Mesenchymal stem cell (in vitro differentiated cells and primary cell): ENCODE results near the gene ALCAM.

Experiments
- DNase-seq: peaks from one replicate; pipeline ENCODE4 v3.0.0-alpha.2; 2013
- H2AFZ ChIP-seq: one replicate; pipeline ENCODE4 v1.6.1; 2013; ENCODE audit warnings: low read depth, mild to moderate bottlenecking, control low read depth, inconsistent platforms, low read length, moderate library complexity
- H2AK5ac ChIP-seq: 2 replicates; pipeline ENCODE4 v1.6.1; 2013; ENCODE audit warnings: low read length, moderate library complexity, mild to moderate bottlenecking, inconsistent platforms; ENCODE audit not compliant: severe bottlenecking
- H2BK120ac ChIP-seq: one replicate; pipeline ENCODE4 v1.6.1; 2013; ENCODE audit warnings: low read depth, mild to moderate bottlenecking, inconsistent platforms, low read length, moderate library complexity
- H2BK12ac ChIP-seq, 2 experiments: one replicate each; pipeline ENCODE4 v1.6.1; 2013; ENCODE audit warnings: inconsistent platforms in 2 of 2, low read length in 2 of 2, mild to moderate bottlenecking in 2 of 2, moderate library complexity in 2 of 2, control low read depth in 1 of 2
- H2BK15ac ChIP-seq: one replicate; pipeline ENCODE4 v1.6.1; 2013; ENCODE audit warnings: mild to moderate bottlenecking, low read depth, inconsistent platforms; ENCODE audit not compliant: poor library complexity, severe bottlenecking
- H2BK5ac ChIP-seq: 2 replicates; pipeline ENCODE4 v1.6.1; 2013; ENCODE audit warnings: low read depth, mild to moderate bottlenecking, low read length, control low read depth, inconsistent platforms; ENCODE audit not compliant: poor library complexity, severe bottlenecking
- H3K14ac ChIP-seq, 2 experiments: one replicate each; pipeline ENCODE4 v1.6.1; 2013; ENCODE audit warnings: inconsistent platforms in 2 of 2, low read length in 2 of 2, control low read depth in 1 of 2, mild to moderate bottlenecking in 1 of 2, moderate library complexity in 1 of 2
- H3K18ac ChIP-seq, 2 experiments: one replicate each; pipeline ENCODE4 v1.6.1; 2013; ENCODE audit warnings: inconsistent platforms in 2 of 2, low read length in 2 of 2, control low read depth in 1 of 2, low read depth in 1 of 2, mild to moderate bottlenecking in 1 of 2
- H3K23ac ChIP-seq, 2 experiments: one replicate each; pipeline ENCODE4 v1.6.1; 2013; ENCODE audit warnings: inconsistent platforms in 2 of 2, low read length in 2 of 2, mild to moderate bottlenecking in 2 of 2, moderate library complexity in 2 of 2, control low read depth in 1 of 2
- H3K27ac ChIP-seq: 2 replicates; pipeline ENCODE4 v1.5.1; 2013; ENCODE audit warnings: mild to moderate bottlenecking, moderate library complexity, low read length, control low read depth, inconsistent platforms; ENCODE audit not compliant: poor library complexity, severe bottlenecking
- H3K27me3 ChIP-seq, 2 experiments: 2 replicates each; pipeline versions ENCODE4 v1.6.1 to v1.7.0; 2013; ENCODE audit warnings: low read length in 2 of 2, mild to moderate bottlenecking in 2 of 2, moderate library complexity in 2 of 2, control low read depth in 1 of 2, inconsistent platforms in 1 of 2; ENCODE audit not compliant: control insufficient read depth in 1 of 2, insufficient read depth in 1 of 2
- H3K36me3 ChIP-seq, 2 experiments: 2 replicates each; pipeline versions ENCODE4 v1.6.1 to v1.7.0; 2013; ENCODE audit warnings: low read length in 2 of 2, control low read depth in 1 of 2, inconsistent platforms in 1 of 2, low read depth in 1 of 2, mild to moderate bottlenecking in 1 of 2; ENCODE audit not compliant: insufficient read depth in 2 of 2, control insufficient read depth in 1 of 2
- H3K4ac ChIP-seq, 2 experiments: one replicate each; pipeline ENCODE4 v1.6.1; 2013; ENCODE audit warnings: inconsistent platforms in 2 of 2, low read length in 2 of 2, mild to moderate bottlenecking in 2 of 2, moderate library complexity in 2 of 2, control low read depth in 1 of 2, low read depth in 1 of 2
- H3K4me1 ChIP-seq: 2 replicates; pipeline ENCODE4 v1.6.1; 2013; ENCODE audit warnings: low read depth, low read length, control low read depth; ENCODE audit not compliant: control insufficient read depth, insufficient read depth
- H3K4me2 ChIP-seq: 2 replicates; pipeline ENCODE4 v1.6.1; 2013; ENCODE audit warnings: low read length, mild to moderate bottlenecking, inconsistent platforms; ENCODE audit not compliant: poor library complexity, severe bottlenecking
- H3K4me3 ChIP-seq, 2 experiments: 2 replicates each; pipeline versions ENCODE4 v1.5.1 to v1.7.0; 2013; ENCODE audit warnings: low read length in 2 of 2, mild to moderate bottlenecking in 2 of 2, control low read depth in 1 of 2, low read depth in 1 of 2; ENCODE audit not compliant: insufficient read depth in 1 of 2
- H3K79me1 ChIP-seq: replicated peaks from 2 replicates; pipeline ENCODE4 v1.6.1; 2013; ENCODE audit warnings: mild to moderate bottlenecking, control low read depth, low read length, inconsistent platforms; ENCODE audit not compliant: poor library complexity, severe bottlenecking
- H3K9ac ChIP-seq: 2 replicates; pipeline ENCODE4 v1.7.0; 2013; ENCODE audit warnings: mild to moderate bottlenecking, low read length, moderate library complexity
- H3K9me3 ChIP-seq: 2 replicates; pipeline ENCODE4 v1.7.0; 2013; ENCODE audit warnings: mild to moderate bottlenecking, low read length; ENCODE audit not compliant: control insufficient read depth
- H4K8ac ChIP-seq: one replicate; pipeline ENCODE4 v1.6.1; 2013; ENCODE audit warnings: inconsistent platforms, mild to moderate bottlenecking, low read length, moderate library complexity
- H4K91ac ChIP-seq: one replicate; pipeline ENCODE4 v1.6.1; 2013; ENCODE audit warnings: mild to moderate bottlenecking, low read length, inconsistent platforms
- WGBS: methylation state at CpG from one replicate; pipeline ENCODE4 v1.1.7; 2013; ENCODE audit warnings: mixed read lengths; 5-methylcytosine and 5-hydroxymethylcytosine counted together

ALCAM gene

DNA sequence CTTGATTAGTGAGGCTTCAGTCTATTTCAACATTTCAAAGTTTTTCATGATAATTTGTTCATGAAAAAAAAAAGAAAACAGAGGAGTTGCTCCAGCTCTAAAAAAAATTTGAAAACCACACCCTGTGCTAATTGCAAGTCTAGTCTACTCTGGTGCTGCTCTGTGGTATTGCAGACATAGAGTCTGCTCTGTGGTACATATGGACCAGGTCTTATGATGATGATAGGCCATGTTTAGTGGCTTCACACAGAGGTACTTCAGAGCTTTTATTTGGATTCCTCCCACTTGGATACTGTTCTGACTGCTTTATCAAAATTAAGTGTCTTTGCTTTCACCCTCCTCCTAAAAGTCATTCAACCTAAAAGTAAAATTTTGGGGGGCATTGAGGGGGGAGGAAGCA, 160.8 kb downstream of the ALCAM start:
- Histone ChIP-seq H2BK12ac (no peak overlapping the region), H2BK15ac (no peak overlapping the region), H3K23ac (no peak overlapping the region), H3K27ac (no peak overlapping the region), H2AK5ac (no peak overlapping the region), H3K4me2 (no peak overlapping the region), H3K36me3 (no peaks in the 10 kb centered on the region), H3K14ac (no peak overlapping the region), H2BK5ac (no peak overlapping the region), H4K8ac (no peak overlapping the region), H4K91ac (no peak overlapping the region), H2AFZ (no peak overlapping the region), H3K18ac (no peak overlapping the region), H3K4me1 (peaks cover 4% of the 10 kb centered on the region), H2BK120ac (no peak overlapping the region), H3K27me3 (no peaks in the 10 kb centered on the region), H3K9ac (no peak overlapping the region), H3K79me1 (peaks cover 5% of the 10 kb centered on the region), H3K4ac (no peak overlapping the region), H3K9me3 (no peaks in the 10 kb centered on the region), H3K4me3 (no peak overlapping the region)
- DNase-seq: no peak

DNA sequence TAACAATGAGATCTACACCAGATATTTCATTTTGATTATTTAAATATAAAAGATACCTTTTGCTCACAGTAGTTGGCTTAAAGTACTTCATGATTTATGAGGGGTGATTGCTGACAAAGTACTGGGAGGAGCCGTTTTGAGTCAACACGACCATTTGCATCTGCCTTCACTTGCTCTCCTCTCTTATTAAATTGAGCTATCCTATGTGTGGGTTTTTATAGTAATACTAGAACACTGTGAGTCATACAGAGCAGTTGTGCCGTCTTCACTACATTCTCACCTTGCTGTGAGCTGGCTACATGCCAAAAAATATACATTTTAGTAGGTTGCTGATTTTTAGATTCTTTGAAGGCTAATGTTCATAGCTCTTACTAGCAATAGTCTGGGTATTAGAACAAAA, 161.2 kb downstream of the ALCAM start:
- H3K4me3 ChIP-seq: no peak overlapping the region
- no peak overlapping the region for H3K14ac ChIP-seq
- peaks cover 4% of the 10 kb centered on the region for H3K4me1 ChIP-seq
- H2AFZ ChIP-seq: no peak overlapping the region
- H3K4me2 ChIP-seq: no peak overlapping the region
- H2AK5ac ChIP-seq: no peak overlapping the region
- H2BK120ac ChIP-seq: no peak overlapping the region
- H3K79me1 ChIP-seq: peaks cover 5% of the 10 kb centered on the region
- DNase-seq: no peak
- no peaks in the 10 kb centered on the region for H3K9me3 ChIP-seq
- no peak overlapping the region for H4K91ac ChIP-seq
- H3K27me3 ChIP-seq: no peaks in the 10 kb centered on the region
- H4K8ac ChIP-seq: no peak overlapping the region
- no peak overlapping the region for H3K27ac ChIP-seq
- H2BK15ac ChIP-seq: no peak overlapping the region
- no peak overlapping the region for H2BK5ac ChIP-seq
- H3K36me3 ChIP-seq: no peaks in the 10 kb centered on the region
- H2BK12ac ChIP-seq: no peak overlapping the region
- H3K9ac ChIP-seq: no peak overlapping the region
- no peak overlapping the region for H3K18ac ChIP-seq
- 72% methylated on average over 2 of the region's 3 CpGs for WGBS
- H3K4ac ChIP-seq: no peak overlapping the region
- H3K23ac ChIP-seq: no peak overlapping the region

GRCh38 chr3:105528955-105529354, 162.2 kb downstream of the ALCAM start:
- no peaks in the 10 kb centered on the region for H3K27me3 ChIP-seq
- no peak overlapping the region for H2BK15ac ChIP-seq
- no peaks in the 10 kb centered on the region for H3K9me3 ChIP-seq
- no peak overlapping the region for H4K8ac ChIP-seq
- no peak overlapping the region for H2BK5ac ChIP-seq
- H3K36me3 ChIP-seq: peaks cover 0 to 9% of the 10 kb centered on the region in 2 experiments
- WGBS: 100% methylated on average over 1 of the region's 2 CpGs
- H2AFZ ChIP-seq: no peak overlapping the region
- H3K4me1 ChIP-seq: peaks cover 4% of the 10 kb centered on the region
- no peak overlapping the region for H3K4me2 ChIP-seq
- no peak overlapping the region for H3K4ac ChIP-seq
- H3K79me1 ChIP-seq: peaks cover 5% of the 10 kb centered on the region
- no peak overlapping the region for H3K14ac ChIP-seq
- no peak overlapping the region for H3K18ac ChIP-seq
- H2BK12ac ChIP-seq: no peak overlapping the region
- H3K4me3 ChIP-seq: no peak overlapping the region
- H2AK5ac ChIP-seq: no peak overlapping the region
- no peak overlapping the region for H3K9ac ChIP-seq
- no peak overlapping the region for H3K23ac ChIP-seq
- no peak overlapping the region for H2BK120ac ChIP-seq
- H4K91ac ChIP-seq: no peak overlapping the region
- DNase-seq: no peak
- H3K27ac ChIP-seq: no peak overlapping the region

DNA sequence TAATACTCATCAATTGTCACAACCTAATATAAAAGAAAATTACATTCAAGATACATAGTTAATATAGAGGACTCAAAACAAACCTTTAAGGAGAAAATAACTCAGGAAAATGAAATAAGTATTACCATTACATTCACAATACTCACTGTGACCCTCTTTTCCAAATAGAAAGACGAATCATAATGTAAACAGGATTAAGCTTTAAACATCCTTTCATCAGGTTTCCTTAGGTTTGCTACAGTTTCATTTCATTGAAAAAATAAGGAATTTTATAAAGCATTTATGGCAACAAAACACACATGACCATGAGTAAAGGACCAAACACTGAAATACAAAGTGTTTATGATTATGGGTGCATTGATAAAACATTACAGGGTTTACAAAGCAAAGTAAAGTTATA, 162.7 kb downstream of the ALCAM start:
- Histone ChIP-seq H3K4me1 (peaks cover 5% of the 10 kb centered on the region), H3K36me3 (peaks cover 0 to 14% of the 10 kb centered on the region in 2 experiments), H3K4ac (no peak overlapping the region), H3K9ac (no peak overlapping the region), H4K91ac (no peak overlapping the region), H3K79me1 (peaks cover 2% of the 10 kb centered on the region), H2BK12ac (no peak overlapping the region), H3K14ac (no peak overlapping the region), H3K9me3 (no peaks in the 10 kb centered on the region), H3K4me2 (no peak overlapping the region), H3K27me3 (no peaks in the 10 kb centered on the region), H2AFZ (no peak overlapping the region), H2AK5ac (no peak overlapping the region), H3K23ac (no peak overlapping the region), H3K18ac (no peak overlapping the region), H2BK5ac (no peak overlapping the region), H2BK15ac (no peak overlapping the region), H2BK120ac (no peak overlapping the region), H4K8ac (no peak overlapping the region), H3K27ac (no peak overlapping the region), H3K4me3 (no peak overlapping the region)
- no CpG with 5 or more reads among the region's 1 CpG for WGBS
- no peak for DNase-seq
